ENCODE data around the gene PRR9. TPM values are rescaled to one million over a fixed set of nuclear protein-coding genes. Genes with fewer than 3 reads are reported as not detected.

The PRR9 gene
- total RNA-seq, 1 experiment from 2014 or later, result not detected

GRCh38 chr1:153251988-153252387, 34.6 kb downstream of the PRR9 start:
- intact Hi-C loops (cut with micrococcal nuclease; ENCODE audit: unreplicated experiment) (no loop called here), in situ Hi-C loops (cut with HindIII; ENCODE audit: low pct_unique_long_range_greater_than_20kb, low sequenced_read_pairs) (no loop called here)
- no peaks in the 10 kb centered on the region for H3K36me3 ChIP-seq (ENCODE audit: control insufficient read depth, insufficient read depth, low read length)
- no TSS peak for BruUV-seq (replicated peaks)
- no peak overlapping the region for H3K4me3 ChIP-seq (ENCODE audit: low read depth in 2 of 2, low read length in 2 of 2)
- DNase-seq (ENCODE audit: low read depth, low spot score) (no peak), ATAC-seq (no peak)
- no peak overlapping the region for H3K27ac ChIP-seq (ENCODE audit: low read length)
- POLR2A ChIA-PET, result no interaction called here
- no peaks in the 10 kb centered on the region for H3K4me1 ChIP-seq (ENCODE audit: control insufficient read depth, insufficient read depth, low read length)
- TF ChIP-seq, protein P1, sequence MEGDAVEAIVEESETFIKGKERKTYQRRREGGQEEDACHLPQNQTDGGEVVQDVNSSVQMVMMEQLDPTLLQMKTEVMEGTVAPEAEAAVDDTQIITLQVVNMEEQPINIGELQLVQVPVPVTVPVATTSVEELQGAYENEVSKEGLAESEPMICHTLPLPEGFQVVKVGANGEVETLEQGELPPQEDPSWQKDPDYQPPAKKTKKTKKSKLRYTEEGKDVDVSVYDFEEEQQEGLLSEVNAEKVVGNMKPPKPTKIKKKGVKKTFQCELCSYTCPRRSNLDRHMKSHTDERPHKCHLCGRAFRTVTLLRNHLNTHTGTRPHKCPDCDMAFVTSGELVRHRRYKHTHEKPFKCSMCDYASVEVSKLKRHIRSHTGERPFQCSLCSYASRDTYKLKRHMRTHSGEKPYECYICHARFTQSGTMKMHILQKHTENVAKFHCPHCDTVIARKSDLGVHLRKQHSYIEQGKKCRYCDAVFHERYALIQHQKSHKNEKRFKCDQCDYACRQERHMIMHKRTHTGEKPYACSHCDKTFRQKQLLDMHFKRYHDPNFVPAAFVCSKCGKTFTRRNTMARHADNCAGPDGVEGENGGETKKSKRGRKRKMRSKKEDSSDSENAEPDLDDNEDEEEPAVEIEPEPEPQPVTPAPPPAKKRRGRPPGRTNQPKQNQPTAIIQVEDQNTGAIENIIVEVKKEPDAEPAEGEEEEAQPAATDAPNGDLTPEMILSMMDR (IDR thresholded peaks at IDR 0.05), result no peak
- TF ChIP-seq POLR2AphosphoS5 (IDR thresholded peaks at IDR 0.05; ENCODE audit: low read depth, low read length) (no peak), SIN3A (IDR thresholded peaks at IDR 0.05; ENCODE audit: borderline replicate concordance, insufficient read depth, low read depth, low read length) (no peak), TCF7L2 (IDR thresholded peaks at IDR 0.05; ENCODE audit: low read depth, low read length) (no peak)
- TF ChIP-seq, protein P2, sequence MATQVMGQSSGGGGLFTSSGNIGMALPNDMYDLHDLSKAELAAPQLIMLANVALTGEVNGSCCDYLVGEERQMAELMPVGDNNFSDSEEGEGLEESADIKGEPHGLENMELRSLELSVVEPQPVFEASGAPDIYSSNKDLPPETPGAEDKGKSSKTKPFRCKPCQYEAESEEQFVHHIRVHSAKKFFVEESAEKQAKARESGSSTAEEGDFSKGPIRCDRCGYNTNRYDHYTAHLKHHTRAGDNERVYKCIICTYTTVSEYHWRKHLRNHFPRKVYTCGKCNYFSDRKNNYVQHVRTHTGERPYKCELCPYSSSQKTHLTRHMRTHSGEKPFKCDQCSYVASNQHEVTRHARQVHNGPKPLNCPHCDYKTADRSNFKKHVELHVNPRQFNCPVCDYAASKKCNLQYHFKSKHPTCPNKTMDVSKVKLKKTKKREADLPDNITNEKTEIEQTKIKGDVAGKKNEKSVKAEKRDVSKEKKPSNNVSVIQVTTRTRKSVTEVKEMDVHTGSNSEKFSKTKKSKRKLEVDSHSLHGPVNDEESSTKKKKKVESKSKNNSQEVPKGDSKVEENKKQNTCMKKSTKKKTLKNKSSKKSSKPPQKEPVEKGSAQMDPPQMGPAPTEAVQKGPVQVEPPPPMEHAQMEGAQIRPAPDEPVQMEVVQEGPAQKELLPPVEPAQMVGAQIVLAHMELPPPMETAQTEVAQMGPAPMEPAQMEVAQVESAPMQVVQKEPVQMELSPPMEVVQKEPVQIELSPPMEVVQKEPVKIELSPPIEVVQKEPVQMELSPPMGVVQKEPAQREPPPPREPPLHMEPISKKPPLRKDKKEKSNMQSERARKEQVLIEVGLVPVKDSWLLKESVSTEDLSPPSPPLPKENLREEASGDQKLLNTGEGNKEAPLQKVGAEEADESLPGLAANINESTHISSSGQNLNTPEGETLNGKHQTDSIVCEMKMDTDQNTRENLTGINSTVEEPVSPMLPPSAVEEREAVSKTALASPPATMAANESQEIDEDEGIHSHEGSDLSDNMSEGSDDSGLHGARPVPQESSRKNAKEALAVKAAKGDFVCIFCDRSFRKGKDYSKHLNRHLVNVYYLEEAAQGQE (IDR thresholded peaks at IDR 0.05; ENCODE audit: insufficient read depth in 1 of 2, low read depth in 2 of 2, low read length in 1 of 2), result no peak
- CTCF ChIA-PET, result no interaction called here
- H3K9me3 ChIP-seq (ENCODE audit: control insufficient read depth, insufficient read depth, low read depth, low read length), result no peaks in the 10 kb centered on the region
- H3K27me3 ChIP-seq (ENCODE audit: control insufficient read depth, insufficient read depth, low read length), result peaks cover 2% of the 10 kb centered on the region; the same call in 1 of the 2 replicates

DNA sequence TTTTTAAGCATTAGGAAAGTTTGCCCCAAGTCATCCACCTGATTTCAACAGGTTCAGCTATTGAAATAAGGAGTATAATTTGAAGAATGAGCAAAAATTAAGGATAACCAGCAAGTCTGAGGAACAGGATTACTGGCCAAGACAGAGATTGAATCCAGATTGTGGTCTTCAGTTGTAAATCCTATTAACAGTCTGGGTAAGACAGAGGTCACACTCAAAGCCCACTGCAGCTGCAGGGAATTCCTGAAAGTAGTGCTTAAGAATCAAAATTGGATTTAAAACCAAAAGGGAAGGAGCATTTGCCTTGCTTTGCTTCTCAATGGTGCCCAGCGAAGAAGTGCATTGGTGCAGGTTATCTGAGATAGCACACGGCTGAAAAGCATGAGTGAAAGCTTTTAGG, 35.7 kb downstream of the PRR9 start:
- POLR2A ChIA-PET, result no interaction called here
- CTCF ChIA-PET, result no interaction called here
- Histone ChIP-seq H3K9me3 (ENCODE audit: control insufficient read depth, insufficient read depth, low read depth, low read length) (no peaks in the 10 kb centered on the region), H3K27me3 (ENCODE audit: control insufficient read depth, insufficient read depth, low read length) (peaks cover 2% of the 10 kb centered on the region; the same call in 1 of the 2 replicates), H3K36me3 (ENCODE audit: control insufficient read depth, insufficient read depth, low read length) (no peaks in the 10 kb centered on the region), H3K4me3 (ENCODE audit: low read depth in 2 of 2, low read length in 2 of 2) (no peak overlapping the region), H3K4me1 (ENCODE audit: control insufficient read depth, insufficient read depth, low read length) (no peaks in the 10 kb centered on the region), H3K27ac (ENCODE audit: low read length) (no peak overlapping the region)
- in situ Hi-C loops (cut with HindIII; ENCODE audit: low pct_unique_long_range_greater_than_20kb, low sequenced_read_pairs) (no loop called here), intact Hi-C loops (cut with micrococcal nuclease; ENCODE audit: unreplicated experiment) (no loop called here)
- no peak for DNase-seq (ENCODE audit: low read depth, low spot score)
- TF ChIP-seq, protein P2 (IDR thresholded peaks at IDR 0.05; ENCODE audit: insufficient read depth in 1 of 2, low read depth in 2 of 2, low read length in 1 of 2), result no peak
- TF ChIP-seq SIN3A (IDR thresholded peaks at IDR 0.05; ENCODE audit: borderline replicate concordance, insufficient read depth, low read depth, low read length), result no peak
- TF ChIP-seq, protein P1 (IDR thresholded peaks at IDR 0.05), result no peak
- TF ChIP-seq TCF7L2 (IDR thresholded peaks at IDR 0.05; ENCODE audit: low read depth, low read length), result no peak
- TF ChIP-seq POLR2AphosphoS5 (IDR thresholded peaks at IDR 0.05; ENCODE audit: low read depth, low read length), result no peak
- BruUV-seq (replicated peaks), result no TSS peak
- ATAC-seq, result no peak
